ENCODE results near the gene PRKX.

DNA sequence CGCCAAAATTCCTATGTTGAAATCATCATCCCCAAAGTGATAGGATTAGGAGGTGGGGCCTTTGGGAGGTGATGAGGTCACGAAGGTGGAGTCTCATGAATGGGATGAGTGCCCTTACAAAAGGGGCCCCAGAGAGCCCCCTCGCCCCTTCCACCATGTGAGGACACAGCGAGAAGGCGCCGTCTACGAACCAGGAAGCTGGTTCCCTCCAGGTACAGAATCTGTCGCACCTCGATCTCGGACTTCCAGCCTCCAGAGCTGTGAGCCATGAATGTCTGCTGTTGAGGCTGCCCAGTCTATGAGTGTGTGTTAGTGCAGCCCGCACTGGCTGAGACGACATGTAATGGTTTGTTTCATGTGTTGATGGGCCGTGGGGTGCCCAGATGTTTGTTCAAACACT, 60.3 kb downstream of the PRKX start:
- TF ChIP-seq POLR2A (IDR thresholded peaks at IDR 0.05) (no peak), CTCF (IDR thresholded peaks at IDR 0.05) (no peak), EP300 (IDR thresholded peaks at IDR 0.05; ENCODE audit: low read depth) (no peak)

Measured in transverse colon (tissue), 3 donors.